ENCODE data around the gene RFTN1. TPM values are rescaled to one million over a fixed set of nuclear protein-coding genes. Genes with fewer than 3 reads are reported as not detected.

RFTN1 gene
- total and polyA plus RNA-seq, 2 donors from 2014 or later: 15.3 to 34.1 TPM

DNA sequence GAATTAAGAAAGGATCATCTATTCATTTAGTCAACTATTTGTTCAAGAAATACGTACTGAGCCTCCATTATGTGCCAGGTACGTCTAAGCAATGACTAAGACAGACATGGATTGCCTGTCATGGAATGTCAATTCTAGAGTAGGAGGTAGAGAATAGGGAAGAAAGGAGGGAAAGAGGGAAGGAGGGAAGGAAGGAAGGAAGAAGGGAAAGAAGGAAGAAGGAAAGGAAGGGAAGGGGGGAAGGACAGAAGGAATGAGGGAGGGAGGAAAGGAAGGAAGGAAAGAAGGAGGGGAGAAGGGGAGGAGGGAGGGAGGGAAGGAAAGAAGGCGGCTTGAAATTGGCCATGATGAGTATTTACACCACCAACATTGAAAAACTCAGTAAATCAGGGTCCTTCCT lies 39.3 kb upstream of the RFTN1 start:
- H3K27ac ChIP-seq (ENCODE audit: low read depth in 2 of 2, low read length in 2 of 2): no peak overlapping the region
- FAIRE-seq (no peak), DNase-seq (no peak)
- no peaks in the 10 kb centered on the region for H3K36me3 ChIP-seq (ENCODE audit: control insufficient read depth in 2 of 3, insufficient read depth in 3 of 3, low read length in 3 of 3)
- H3K9ac ChIP-seq (ENCODE audit: low read length in 3 of 3): no peak overlapping the region
- no peaks in the 10 kb centered on the region for H3K9me3 ChIP-seq (ENCODE audit: control insufficient read depth in 2 of 3, insufficient read depth in 1 of 3, low read length in 3 of 3)
- intact Hi-C loops (cut with DNase I): loop anchor here (5.0 kb wide), 1 partner anchor 265 kb away; no protein-coding TSS in a partner anchor
- H3K4me1 ChIP-seq (ENCODE audit: control insufficient read depth in 2 of 3, insufficient read depth in 2 of 3, low read depth in 1 of 3, low read length in 3 of 3): peaks cover 0 to 4% (median 0%) of the 10 kb centered on the region in 3 donors
- TF ChIP-seq, protein P1, sequence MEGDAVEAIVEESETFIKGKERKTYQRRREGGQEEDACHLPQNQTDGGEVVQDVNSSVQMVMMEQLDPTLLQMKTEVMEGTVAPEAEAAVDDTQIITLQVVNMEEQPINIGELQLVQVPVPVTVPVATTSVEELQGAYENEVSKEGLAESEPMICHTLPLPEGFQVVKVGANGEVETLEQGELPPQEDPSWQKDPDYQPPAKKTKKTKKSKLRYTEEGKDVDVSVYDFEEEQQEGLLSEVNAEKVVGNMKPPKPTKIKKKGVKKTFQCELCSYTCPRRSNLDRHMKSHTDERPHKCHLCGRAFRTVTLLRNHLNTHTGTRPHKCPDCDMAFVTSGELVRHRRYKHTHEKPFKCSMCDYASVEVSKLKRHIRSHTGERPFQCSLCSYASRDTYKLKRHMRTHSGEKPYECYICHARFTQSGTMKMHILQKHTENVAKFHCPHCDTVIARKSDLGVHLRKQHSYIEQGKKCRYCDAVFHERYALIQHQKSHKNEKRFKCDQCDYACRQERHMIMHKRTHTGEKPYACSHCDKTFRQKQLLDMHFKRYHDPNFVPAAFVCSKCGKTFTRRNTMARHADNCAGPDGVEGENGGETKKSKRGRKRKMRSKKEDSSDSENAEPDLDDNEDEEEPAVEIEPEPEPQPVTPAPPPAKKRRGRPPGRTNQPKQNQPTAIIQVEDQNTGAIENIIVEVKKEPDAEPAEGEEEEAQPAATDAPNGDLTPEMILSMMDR (IDR thresholded peaks at IDR 0.05; ENCODE audit: borderline replicate concordance, extremely low read depth, insufficient read depth): no peak
- H3K4me3 ChIP-seq (ENCODE audit: low read length in 3 of 3): no peak overlapping the region
- no peaks in the 10 kb centered on the region for H3K27me3 ChIP-seq (ENCODE audit: control insufficient read depth, insufficient read depth, low read length)

DNA sequence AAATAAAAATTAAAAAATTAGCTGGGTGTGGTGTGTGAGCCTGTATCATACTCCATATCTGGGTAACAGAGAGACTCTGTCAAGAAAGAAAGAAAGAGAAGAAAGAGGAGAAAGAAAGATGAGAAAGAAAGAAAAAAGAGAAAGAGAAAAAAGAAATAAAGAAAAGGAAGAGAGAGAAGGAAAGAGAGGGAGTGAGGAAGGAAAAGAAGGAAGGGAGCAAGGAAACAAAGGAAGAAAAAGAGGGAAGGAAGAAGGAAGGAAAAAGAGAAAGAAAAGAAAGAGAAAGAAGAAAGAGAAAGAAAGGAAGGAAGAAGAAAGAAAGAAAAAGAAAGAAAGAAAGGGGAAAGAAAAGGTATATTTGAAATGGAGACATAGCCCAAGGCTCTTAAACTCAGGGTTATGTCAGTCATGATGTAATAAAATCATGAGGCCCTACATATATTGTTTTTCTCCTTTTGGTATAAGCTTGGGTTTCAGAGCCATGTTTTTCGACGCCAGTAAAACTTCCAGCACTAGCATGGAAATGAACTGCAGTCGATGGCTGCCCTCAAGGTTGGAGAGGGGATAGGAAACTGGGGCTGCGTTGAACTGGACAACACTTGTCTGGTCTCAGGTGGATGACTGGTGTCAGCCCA lies 38.0 kb upstream of the RFTN1 start:
- Histone ChIP-seq H3K9ac (ENCODE audit: low read length in 3 of 3) (no peak overlapping the region), H3K27ac (ENCODE audit: low read depth in 2 of 2, low read length in 2 of 2) (no peak overlapping the region), H3K27me3 (ENCODE audit: control insufficient read depth, insufficient read depth, low read length) (no peaks in the 10 kb centered on the region), H3K4me3 (ENCODE audit: low read length in 3 of 3) (no peak overlapping the region), H3K4me1 (ENCODE audit: control insufficient read depth in 2 of 3, insufficient read depth in 2 of 3, low read depth in 1 of 3, low read length in 3 of 3) (peaks cover 0 to 4% (median 0%) of the 10 kb centered on the region in 3 donors), H3K9me3 (ENCODE audit: control insufficient read depth in 2 of 3, insufficient read depth in 1 of 3, low read length in 3 of 3) (no peaks in the 10 kb centered on the region), H3K36me3 (ENCODE audit: control insufficient read depth in 2 of 3, insufficient read depth in 3 of 3, low read length in 3 of 3) (no peaks in the 10 kb centered on the region)
- TF ChIP-seq, protein P1 (IDR thresholded peaks at IDR 0.05; ENCODE audit: borderline replicate concordance, extremely low read depth, insufficient read depth): no peak
- DNase-seq (no peak), FAIRE-seq (no peak)
- intact Hi-C loops (cut with DNase I): loop anchor here (5.0 kb wide), 1 partner anchor 264 kb away; no protein-coding TSS in a partner anchor

DNA sequence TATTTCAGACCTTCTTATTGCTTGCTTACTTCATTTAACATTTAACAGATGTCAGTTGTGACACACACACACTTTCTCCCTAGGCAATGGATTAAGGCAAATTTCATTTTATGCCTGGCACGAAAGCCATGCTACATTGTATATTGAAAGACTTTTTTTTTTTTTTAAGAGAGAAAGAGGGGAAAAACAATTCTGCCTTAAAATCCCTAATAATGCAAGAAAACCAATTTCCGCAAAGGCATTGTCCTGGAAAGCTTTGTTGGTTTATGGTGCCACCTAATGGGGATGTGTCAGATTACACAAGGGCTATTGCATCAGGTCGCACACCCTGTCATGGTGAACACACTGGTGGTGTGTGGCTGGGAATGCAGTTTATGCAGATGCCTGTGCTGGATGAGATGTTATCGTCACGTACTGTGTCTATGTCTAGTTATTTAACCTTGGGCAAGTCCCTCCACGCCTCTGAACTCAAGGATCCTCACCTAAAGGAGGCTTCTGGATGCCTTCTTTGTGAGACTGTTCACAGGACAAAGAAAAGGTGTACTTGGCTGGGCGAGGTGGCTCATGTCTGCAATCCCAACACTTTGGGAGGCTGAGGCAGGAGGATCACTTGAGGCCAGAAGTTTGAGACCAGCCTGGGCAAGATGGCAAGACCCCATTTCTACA lies 37.3 kb upstream of the RFTN1 start:
- peak in 4 of 5 donors; percentile 77 to 93 (median 87) for DNase-seq
- Histone ChIP-seq H3K27me3 (ENCODE audit: control insufficient read depth, insufficient read depth, low read length) (no peaks in the 10 kb centered on the region), H3K36me3 (ENCODE audit: control insufficient read depth in 2 of 3, insufficient read depth in 3 of 3, low read length in 3 of 3) (no peaks in the 10 kb centered on the region), H3K9ac (ENCODE audit: low read length in 3 of 3) (peak overlapping the region in 1 of 3 donors; percentile 40), H3K9me3 (ENCODE audit: control insufficient read depth in 2 of 3, insufficient read depth in 1 of 3, low read length in 3 of 3) (no peaks in the 10 kb centered on the region), H3K4me3 (ENCODE audit: low read length in 3 of 3) (peak overlapping the region; percentile 6 to 43 (median 41)), H3K4me1 (ENCODE audit: control insufficient read depth in 2 of 3, insufficient read depth in 2 of 3, low read depth in 1 of 3, low read length in 3 of 3) (peaks cover 0 to 4% (median 0%) of the 10 kb centered on the region in 3 donors), H3K27ac (ENCODE audit: low read depth in 2 of 2, low read length in 2 of 2) (no peak overlapping the region)
- intact Hi-C loops (cut with DNase I): loop anchor here (5.0 kb wide), 1 partner anchor 264 kb away; no protein-coding TSS in a partner anchor
- TF ChIP-seq, protein P1 (IDR thresholded peaks at IDR 0.05; ENCODE audit: borderline replicate concordance, extremely low read depth, insufficient read depth): peak; percentile 95
- FAIRE-seq: no peak
